HEK293 (cell line): Measurements from ENCODE around the gene CFAP300.

Experiments used
- CTCF ChIA-PET: fragments of 350-600 bp; formaldehyde crosslinking; extraction: SDS; loops from one replicate; lab custom pipeline; 2021; ENCODE audit warnings: antibody characterized with exemption; lab: Yijun Ruan, JAX
- POLR2A ChIA-PET: fragments of 300-600 bp; formaldehyde crosslinking; extraction: SDS; loops from one replicate; lab custom pipeline; 2020; ENCODE audit warnings: antibody characterized with exemption, inconsistent platforms; lab: Yijun Ruan, JAX
- H3K27ac ChIP-seq: fragments of 200-500 bp; sonication (Bioruptor generic); 2 replicates; pipeline ENCODE4 v1.5.1; 2014; ENCODE audit warnings: low read depth, low read length, control low read depth, inconsistent platforms; ENCODE audit errors: extremely low read depth
- H3K36me3 ChIP-seq, 2 experiments: fragments of 200-500 bp in 1 of 2; sonication (Bioruptor generic) in 1 of 2; 1 replicate in 1 of 2; 2 replicates in 1 of 2; pipeline ENCODE4 v1.5.1; 2014 to 2017; ENCODE audit warnings: inconsistent platforms in 2 of 2, low read length in 2 of 2; ENCODE audit not compliant: control insufficient read depth in 2 of 2, insufficient read depth in 1 of 2
- H3K4me1 ChIP-seq: fragments of 200-500 bp; sonication (Bioruptor generic); 2 replicates; pipeline ENCODE4 v1.5.1; 2014; ENCODE audit warnings: mild to moderate bottlenecking, low read length, inconsistent platforms; ENCODE audit not compliant: control insufficient read depth, insufficient read depth
- H3K4me3 ChIP-seq: 2 replicates; pipeline ENCODE4 v1.5.1; 2011; ENCODE audit warnings: low read depth, mild to moderate bottlenecking, control low read depth, low read length, moderate library complexity
- H3K9me3 ChIP-seq: fragments of 200-500 bp; sonication (Bioruptor generic); 2 replicates; pipeline ENCODE4 v1.5.1; 2014; ENCODE audit warnings: low read depth, low read length, inconsistent platforms; ENCODE audit not compliant: control insufficient read depth, insufficient read depth
- REPIN1 ChIP-seq: fragments of 450-650 bp; formaldehyde crosslinking; IDR thresholded peaks from 2 replicates; pipeline ENCODE4 v1.5.1; 2017; ENCODE audit warnings: missing biosample characterization, missing genetic modification characterization, low read depth
- YY2 ChIP-seq: fragments of 450-650 bp; formaldehyde crosslinking; IDR thresholded peaks from 2 replicates; pipeline ENCODE4 v1.5.1; 2016; ENCODE audit warnings: missing biosample characterization, missing genetic modification characterization
- ZBTB17 ChIP-seq: fragments of 450-650 bp; formaldehyde crosslinking; IDR thresholded peaks from 2 replicates; pipeline ENCODE4 v1.5.1; 2016; ENCODE audit warnings: missing biosample characterization, missing genetic modification characterization
- ZEB2 ChIP-seq: fragments of 450-650 bp; formaldehyde crosslinking; IDR thresholded peaks from 2 replicates; pipeline ENCODE4 v1.5.1; 2016; ENCODE audit warnings: missing biosample characterization, missing genetic modification characterization
- ZNF140 ChIP-seq: fragments of 450-650 bp; formaldehyde crosslinking; IDR thresholded peaks from 2 replicates; pipeline ENCODE4 v1.5.1; 2016; ENCODE audit warnings: missing biosample characterization, missing genetic modification characterization
- ZNF423 ChIP-seq: fragments of 450-650 bp; formaldehyde crosslinking; IDR thresholded peaks from 2 replicates; pipeline ENCODE4 v1.5.1; 2016; ENCODE audit warnings: missing biosample characterization, missing genetic modification characterization
- ZNF473 ChIP-seq: fragments of 450-650 bp; formaldehyde crosslinking; IDR thresholded peaks from 2 replicates; pipeline ENCODE4 v1.5.1; 2017; ENCODE audit warnings: missing biosample characterization, missing genetic modification characterization
- ZNF610 ChIP-seq: fragments of 450-650 bp; formaldehyde crosslinking; IDR thresholded peaks from 2 replicates; pipeline ENCODE4 v1.5.1; 2016; ENCODE audit warnings: missing biosample characterization, missing genetic modification characterization, borderline replicate concordance
- ZNF654 ChIP-seq: fragments of 450-650 bp; formaldehyde crosslinking; IDR thresholded peaks from 2 replicates; pipeline ENCODE4 v1.5.1; 2016; ENCODE audit warnings: low read depth, missing biosample characterization, missing genetic modification characterization
- ZSCAN30 ChIP-seq: fragments of 450-650 bp; IDR thresholded peaks from 2 replicates; pipeline ENCODE4 v1.5.1; 2018; ENCODE audit warnings: missing biosample characterization, mild to moderate bottlenecking, missing genetic modification characterization, moderate library complexity
- TF ChIP-seq, protein P1 (sequence below): fragments of 450-650 bp; formaldehyde crosslinking; IDR thresholded peaks from 2 replicates; pipeline ENCODE4 v1.5.1; 2016; ENCODE audit warnings: missing biosample characterization, missing genetic modification characterization, low read depth
- TF ChIP-seq, protein P2 (sequence below): fragments of 450-650 bp; formaldehyde crosslinking; IDR thresholded peaks from 2 replicates; pipeline ENCODE4 v1.5.1; 2016; ENCODE audit warnings: missing biosample characterization, missing genetic modification characterization, borderline replicate concordance
- TF ChIP-seq, protein P3 (sequence below): IDR thresholded peaks from 2 replicates; pipeline ENCODE4 v1.6.1; 2011; ENCODE audit warnings: mild to moderate bottlenecking, low read depth, low read length, borderline replicate concordance
- TF ChIP-seq, protein P4 (sequence below): fragments of 450-650 bp; formaldehyde crosslinking; IDR thresholded peaks from 2 replicates; pipeline ENCODE4 v1.5.1; 2016; ENCODE audit warnings: missing biosample characterization, missing genetic modification characterization

CFAP300 gene

DNA sequence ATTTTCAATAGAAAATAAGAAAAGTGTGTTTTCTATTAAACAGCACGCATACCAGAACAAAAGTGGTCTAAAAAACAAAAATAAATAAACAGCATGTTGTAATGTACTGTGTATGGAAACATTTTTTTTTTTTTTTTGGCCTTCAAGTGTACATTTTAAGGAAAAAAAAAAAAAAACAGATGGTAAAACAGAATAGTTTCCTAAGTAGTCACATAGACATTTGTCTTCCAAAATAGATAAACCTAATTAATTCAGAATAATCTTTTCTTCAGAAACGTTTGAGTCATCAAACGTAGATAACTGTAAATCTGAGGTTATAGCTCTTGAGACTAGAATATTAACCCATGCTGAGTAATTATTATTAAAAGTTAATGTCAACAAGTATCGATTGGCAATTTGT, 396 bp upstream of the CFAP300 start:
- peak overlapping the region; percentile 51 for H3K4me3 ChIP-seq
- H3K9me3 ChIP-seq = no peaks in the 10 kb centered on the region
- H3K27ac ChIP-seq = no peak overlapping the region
- no peaks in the 10 kb centered on the region for H3K4me1 ChIP-seq
- POLR2A ChIA-PET = interaction anchor here (0.7 kb wide), 1 partner anchor 141 kb away, joined by 4 read pairs; no protein-coding TSS in a partner anchor
- CTCF ChIA-PET = interaction anchor here (0.6 to 0.7 kb wide), 2 partner anchors 495 to 1116 kb away, joined by 3 to 4 read pairs; no protein-coding TSS in a partner anchor
- H3K36me3 ChIP-seq = no peaks in the 10 kb centered on the region
- TF ChIP-seq ZEB2 (tag by site-specific recombination) (0 out of 2 replicates have a peak, but pooled peaks have one; percentile 10), REPIN1 (no peak), ZNF140 (no peak)

DNA sequence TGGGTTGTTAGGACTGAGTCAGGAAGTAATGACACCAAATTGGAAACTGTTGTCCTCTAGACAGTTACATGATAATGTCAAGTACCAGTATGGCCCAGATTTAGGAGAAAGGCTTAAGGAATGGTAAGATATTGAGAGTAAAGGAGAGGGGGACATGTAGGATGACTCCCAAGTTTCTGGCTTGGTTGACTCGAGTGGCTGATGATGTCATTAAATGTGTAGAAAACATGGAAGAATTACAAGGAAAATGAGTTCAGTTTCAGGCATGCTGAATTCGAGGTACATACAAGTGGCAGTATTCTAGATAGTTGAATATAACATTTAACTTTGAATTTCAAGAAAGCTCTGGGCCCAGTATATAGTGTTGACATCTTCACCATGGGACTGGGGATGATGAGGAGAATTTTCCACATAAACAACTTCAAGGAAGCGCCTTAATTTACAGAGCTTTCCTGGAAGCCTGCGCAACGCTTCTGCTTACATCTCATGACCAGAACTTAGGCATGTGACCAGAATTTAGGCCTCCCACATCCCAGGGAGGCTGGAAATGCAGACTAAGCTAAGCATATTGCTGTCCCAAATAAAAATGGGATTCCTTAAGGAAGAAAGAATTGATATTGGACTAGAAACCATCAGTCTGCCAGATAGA, 3.8 kb downstream of the CFAP300 start:
- H3K9me3 ChIP-seq = no peaks in the 10 kb centered on the region
- TF ChIP-seq, protein P1, sequence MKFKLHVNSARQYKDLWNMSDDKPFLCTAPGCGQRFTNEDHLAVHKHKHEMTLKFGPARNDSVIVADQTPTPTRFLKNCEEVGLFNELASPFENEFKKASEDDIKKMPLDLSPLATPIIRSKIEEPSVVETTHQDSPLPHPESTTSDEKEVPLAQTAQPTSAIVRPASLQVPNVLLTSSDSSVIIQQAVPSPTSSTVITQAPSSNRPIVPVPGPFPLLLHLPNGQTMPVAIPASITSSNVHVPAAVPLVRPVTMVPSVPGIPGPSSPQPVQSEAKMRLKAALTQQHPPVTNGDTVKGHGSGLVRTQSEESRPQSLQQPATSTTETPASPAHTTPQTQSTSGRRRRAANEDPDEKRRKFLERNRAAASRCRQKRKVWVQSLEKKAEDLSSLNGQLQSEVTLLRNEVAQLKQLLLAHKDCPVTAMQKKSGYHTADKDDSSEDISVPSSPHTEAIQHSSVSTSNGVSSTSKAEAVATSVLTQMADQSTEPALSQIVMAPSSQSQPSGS (tag by site-specific recombination) = peak; percentile 73
- no peak for TF ChIP-seq YY2 (tag by site-specific recombination)
- TF ChIP-seq, protein P2, sequence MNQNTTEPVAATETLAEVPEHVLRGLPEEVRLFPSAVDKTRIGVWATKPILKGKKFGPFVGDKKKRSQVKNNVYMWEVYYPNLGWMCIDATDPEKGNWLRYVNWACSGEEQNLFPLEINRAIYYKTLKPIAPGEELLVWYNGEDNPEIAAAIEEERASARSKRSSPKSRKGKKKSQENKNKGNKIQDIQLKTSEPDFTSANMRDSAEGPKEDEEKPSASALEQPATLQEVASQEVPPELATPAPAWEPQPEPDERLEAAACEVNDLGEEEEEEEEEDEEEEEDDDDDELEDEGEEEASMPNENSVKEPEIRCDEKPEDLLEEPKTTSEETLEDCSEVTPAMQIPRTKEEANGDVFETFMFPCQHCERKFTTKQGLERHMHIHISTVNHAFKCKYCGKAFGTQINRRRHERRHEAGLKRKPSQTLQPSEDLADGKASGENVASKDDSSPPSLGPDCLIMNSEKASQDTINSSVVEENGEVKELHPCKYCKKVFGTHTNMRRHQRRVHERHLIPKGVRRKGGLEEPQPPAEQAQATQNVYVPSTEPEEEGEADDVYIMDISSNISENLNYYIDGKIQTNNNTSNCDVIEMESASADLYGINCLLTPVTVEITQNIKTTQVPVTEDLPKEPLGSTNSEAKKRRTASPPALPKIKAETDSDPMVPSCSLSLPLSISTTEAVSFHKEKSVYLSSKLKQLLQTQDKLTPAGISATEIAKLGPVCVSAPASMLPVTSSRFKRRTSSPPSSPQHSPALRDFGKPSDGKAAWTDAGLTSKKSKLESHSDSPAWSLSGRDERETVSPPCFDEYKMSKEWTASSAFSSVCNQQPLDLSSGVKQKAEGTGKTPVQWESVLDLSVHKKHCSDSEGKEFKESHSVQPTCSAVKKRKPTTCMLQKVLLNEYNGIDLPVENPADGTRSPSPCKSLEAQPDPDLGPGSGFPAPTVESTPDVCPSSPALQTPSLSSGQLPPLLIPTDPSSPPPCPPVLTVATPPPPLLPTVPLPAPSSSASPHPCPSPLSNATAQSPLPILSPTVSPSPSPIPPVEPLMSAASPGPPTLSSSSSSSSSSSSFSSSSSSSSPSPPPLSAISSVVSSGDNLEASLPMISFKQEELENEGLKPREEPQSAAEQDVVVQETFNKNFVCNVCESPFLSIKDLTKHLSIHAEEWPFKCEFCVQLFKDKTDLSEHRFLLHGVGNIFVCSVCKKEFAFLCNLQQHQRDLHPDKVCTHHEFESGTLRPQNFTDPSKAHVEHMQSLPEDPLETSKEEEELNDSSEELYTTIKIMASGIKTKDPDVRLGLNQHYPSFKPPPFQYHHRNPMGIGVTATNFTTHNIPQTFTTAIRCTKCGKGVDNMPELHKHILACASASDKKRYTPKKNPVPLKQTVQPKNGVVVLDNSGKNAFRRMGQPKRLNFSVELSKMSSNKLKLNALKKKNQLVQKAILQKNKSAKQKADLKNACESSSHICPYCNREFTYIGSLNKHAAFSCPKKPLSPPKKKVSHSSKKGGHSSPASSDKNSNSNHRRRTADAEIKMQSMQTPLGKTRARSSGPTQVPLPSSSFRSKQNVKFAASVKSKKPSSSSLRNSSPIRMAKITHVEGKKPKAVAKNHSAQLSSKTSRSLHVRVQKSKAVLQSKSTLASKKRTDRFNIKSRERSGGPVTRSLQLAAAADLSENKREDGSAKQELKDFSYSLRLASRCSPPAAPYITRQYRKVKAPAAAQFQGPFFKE = no peak
- no peak for TF ChIP-seq ZNF610 (tag by site-specific recombination)
- TF ChIP-seq ZBTB17 (tag by site-specific recombination) = no peak
- no peak for TF ChIP-seq ZNF473 (tag by site-specific recombination)
- no peak for TF ChIP-seq ZNF423 (tag by site-specific recombination)
- H3K4me1 ChIP-seq = no peaks in the 10 kb centered on the region
- no peaks in the 10 kb centered on the region for H3K36me3 ChIP-seq
- H3K27ac ChIP-seq = no peak overlapping the region
- CTCF ChIA-PET = interaction anchor here (0.7 kb wide), 1 partner anchor 10 kb away, joined by 3 read pairs; no protein-coding TSS in a partner anchor
- POLR2A ChIA-PET = no interaction called here
- no peak overlapping the region for H3K4me3 ChIP-seq

DNA sequence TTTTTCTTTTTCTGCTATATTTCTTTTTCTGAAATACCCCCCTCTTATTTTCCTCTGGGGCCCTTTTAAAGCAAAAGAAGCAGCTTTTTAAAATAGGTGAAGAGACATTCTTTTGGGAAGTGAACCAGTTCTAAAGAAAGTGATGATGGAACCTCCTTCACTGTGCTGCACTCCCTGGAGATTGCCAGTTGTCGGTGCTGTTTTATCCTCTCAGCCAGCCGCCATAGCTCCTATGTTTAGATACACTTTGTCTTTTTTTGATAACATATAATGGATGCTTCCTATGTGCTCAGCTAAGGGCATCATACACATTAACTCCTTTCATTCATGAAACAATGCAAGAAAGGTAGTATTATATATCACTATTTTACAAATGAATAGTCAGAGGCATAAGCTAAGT, 14.0 kb downstream of the CFAP300 start:
- no peaks in the 10 kb centered on the region for H3K9me3 ChIP-seq
- ChIA-PET CTCF (interaction anchor here (0.6 to 1.2 kb wide), 6 partner anchors 10 to 330 kb away, joined by 3 to 4 read pairs (median 3); no protein-coding TSS in a partner anchor), POLR2A (no interaction called here)
- H3K27ac ChIP-seq = no peak overlapping the region
- TF ChIP-seq, protein P3, sequence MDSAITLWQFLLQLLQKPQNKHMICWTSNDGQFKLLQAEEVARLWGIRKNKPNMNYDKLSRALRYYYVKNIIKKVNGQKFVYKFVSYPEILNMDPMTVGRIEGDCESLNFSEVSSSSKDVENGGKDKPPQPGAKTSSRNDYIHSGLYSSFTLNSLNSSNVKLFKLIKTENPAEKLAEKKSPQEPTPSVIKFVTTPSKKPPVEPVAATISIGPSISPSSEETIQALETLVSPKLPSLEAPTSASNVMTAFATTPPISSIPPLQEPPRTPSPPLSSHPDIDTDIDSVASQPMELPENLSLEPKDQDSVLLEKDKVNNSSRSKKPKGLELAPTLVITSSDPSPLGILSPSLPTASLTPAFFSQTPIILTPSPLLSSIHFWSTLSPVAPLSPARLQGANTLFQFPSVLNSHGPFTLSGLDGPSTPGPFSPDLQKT = 0 out of 2 replicates have a peak, but pooled peaks have one; percentile 22
- TF ChIP-seq ZSCAN30 (tag by site-specific recombination) = no peak
- 0 out of 2 replicates have a peak, but pooled peaks have one; percentile 9 for TF ChIP-seq ZNF654 (tag by site-specific recombination)
- TF ChIP-seq, protein P2 = no peak
- TF ChIP-seq, protein P4, sequence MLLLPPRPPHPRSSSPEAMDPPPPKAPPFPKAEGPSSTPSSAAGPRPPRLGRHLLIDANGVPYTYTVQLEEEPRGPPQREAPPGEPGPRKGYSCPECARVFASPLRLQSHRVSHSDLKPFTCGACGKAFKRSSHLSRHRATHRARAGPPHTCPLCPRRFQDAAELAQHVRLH (tag by site-specific recombination) = no peak
- no peak overlapping the region for H3K4me3 ChIP-seq
- no peaks in the 10 kb centered on the region for H3K4me1 ChIP-seq
- no peaks in the 10 kb centered on the region for H3K36me3 ChIP-seq
